CD8-positive, alpha-beta memory T cell (primary cell): Measurements from ENCODE around the gene DCTN5. TPM values are rescaled to one million over a fixed set of nuclear protein-coding genes. Genes with fewer than 3 reads are reported as not detected.
"Not testable (repeated sequence)": the region's sequence is repeated elsewhere in the genome, so short reads cannot be mapped to it uniquely, and the experiment has no call there.

Experiments
- CTCF ChIA-PET: fragments of 350-600 bp; sonication (Branson Sonifier 250); formaldehyde crosslinking; loops from one replicate; lab custom pipeline; 2021; ENCODE audit warnings: antibody characterized with exemption; lab: Charles Lee
- POLR2A ChIA-PET: fragments of 350-600 bp; sonication (Branson Sonifier 250); formaldehyde crosslinking; loops from one replicate; lab custom pipeline; 2021; ENCODE audit warnings: antibody characterized with exemption; lab: Charles Lee
- DNase-seq, 5 donors: peaks; one replicate each; pipeline versions ENCODE4 v3.0.0 to v3.0.0-alpha.2; 2020 to 2022; ENCODE audit warnings: mixed read lengths in 1 of 5
- H3K27ac ChIP-seq: one replicate; pipeline ENCODE4 v1.7.0; 2013; ENCODE audit warnings: low read depth, mild to moderate bottlenecking, low read length, moderate library complexity
- H3K27me3 ChIP-seq: 2 replicates; pipeline ENCODE4 v1.7.0; 2013; ENCODE audit warnings: low read length, mild to moderate bottlenecking; ENCODE audit not compliant: insufficient read depth, poor library complexity, severe bottlenecking
- H3K36me3 ChIP-seq: 2 replicates; pipeline ENCODE4 v1.7.0; 2013; ENCODE audit warnings: mild to moderate bottlenecking, low read length, moderate library complexity; ENCODE audit not compliant: insufficient read depth
- H3K4me1 ChIP-seq: 2 replicates; pipeline ENCODE4 v1.7.0; 2013; ENCODE audit warnings: mild to moderate bottlenecking, low read length, moderate library complexity; ENCODE audit not compliant: insufficient read depth
- H3K4me3 ChIP-seq: 2 replicates; pipeline ENCODE4 v1.7.0; 2013; ENCODE audit warnings: mild to moderate bottlenecking, low read length
- H3K9me3 ChIP-seq: 2 replicates; pipeline ENCODE4 v1.7.0; 2013; ENCODE audit warnings: mild to moderate bottlenecking, low read length
- H3K27ac Mint-ChIP-seq, 8 donors: one replicate each; pipeline ENCODE4 v1.8.0; 2020 to 2021; ENCODE audit warnings: mixed read lengths in 8 of 8, mild to moderate bottlenecking in 6 of 8, inconsistent platforms in 3 of 8, moderate library complexity in 3 of 8
- H3K27me3 Mint-ChIP-seq, 2 donors: one replicate each; pipeline ENCODE4 v1.8.0; 2020 to 2021; ENCODE audit warnings: mixed read lengths in 2 of 2, mild to moderate bottlenecking in 1 of 2, moderate library complexity in 1 of 2
- H3K36me3 Mint-ChIP-seq, 3 donors: one replicate each; pipeline ENCODE4 v1.8.0; 2020 to 2021; ENCODE audit warnings: mixed read lengths in 3 of 3, inconsistent platforms in 1 of 3, mild to moderate bottlenecking in 1 of 3
- H3K4me1 Mint-ChIP-seq, 3 donors: one replicate each; pipeline ENCODE4 v1.8.0; 2020 to 2021; ENCODE audit warnings: mixed read lengths in 3 of 3, inconsistent platforms in 1 of 3, mild to moderate bottlenecking in 1 of 3
- H3K4me3 Mint-ChIP-seq, 7 donors: one replicate each; pipeline ENCODE4 v1.8.0; 2020 to 2021; ENCODE audit warnings: mixed read lengths in 7 of 7, mild to moderate bottlenecking in 6 of 7, moderate library complexity in 4 of 7, inconsistent platforms in 2 of 7
- H3K9me3 Mint-ChIP-seq, 5 donors: one replicate each; pipeline ENCODE4 v1.8.0; 2020 to 2022; ENCODE audit warnings: mixed read lengths in 5 of 5, mild to moderate bottlenecking in 3 of 5, moderate library complexity in 2 of 5, inconsistent platforms in 1 of 5
- polyA plus RNA-seq: library from polyadenylated mRNA; unstranded; fragments of 300-500 nt; fragmentation: Illumina TruSeq; gene quantifications from one replicate; pipeline ENCODE4 v1.2.3, GENCODE V29; 2021
- total RNA-seq, 2 experiments: library from RNA; stranded (reverse); gene quantifications; one replicate each; pipeline ENCODE4 v1.2.3, GENCODE V29; 2021

The DCTN5 gene
- total and polyA plus RNA-seq, 3 experiments from 2014 or later: 65.1 to 104 (median 99.1) TPM

DNA sequence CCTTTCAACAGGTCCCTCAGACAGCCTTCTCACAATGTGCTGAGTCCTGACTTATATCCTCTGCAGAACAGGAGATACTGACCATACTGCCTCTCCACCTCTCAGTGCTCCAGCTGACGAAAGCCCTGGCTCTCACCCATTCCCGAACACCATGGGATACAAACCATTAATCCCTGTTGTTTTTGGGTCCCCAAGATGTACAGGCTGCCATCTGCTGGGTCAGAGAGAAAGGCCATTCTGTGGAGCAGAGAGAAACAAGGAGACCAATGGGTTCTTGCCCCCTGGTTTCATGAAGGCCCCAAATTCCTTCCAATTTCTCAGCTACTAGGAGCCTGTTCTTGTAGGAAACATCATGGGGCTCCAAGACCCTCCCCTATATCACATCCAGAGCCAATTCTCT is 68.7 kb downstream of the DCTN5 start:
- H3K4me1 ChIP-seq: no peaks in the 10 kb centered on the region
- ChIA-PET POLR2A (no interaction called here), CTCF (no interaction called here)
- H3K27me3 ChIP-seq: peaks cover 7% of the 10 kb centered on the region
- DNase-seq: no peak
- Mint-ChIP-seq H3K27me3 (peaks cover 23 to 69% of the 10 kb centered on the region in 2 donors), H3K36me3 (peaks cover 0 to 11% (median 0%) of the 10 kb centered on the region in 3 donors), H3K4me1 (peaks cover 0 to 3% (median 0%) of the 10 kb centered on the region in 3 donors), H3K4me3 (no peak overlapping the region), H3K9me3 (peaks cover 0 to 17% (median 8%) of the 10 kb centered on the region in 5 donors), H3K27ac (no peak overlapping the region)
- no peak overlapping the region for H3K4me3 ChIP-seq
- H3K36me3 ChIP-seq: no peaks in the 10 kb centered on the region
- H3K9me3 ChIP-seq: no peaks in the 10 kb centered on the region
- no peak overlapping the region for H3K27ac ChIP-seq

- H3K4me1 Mint-ChIP-seq: peaks cover 0 to 3% (median 0%) of the 10 kb centered on the region in 3 donors
- CTCF ChIA-PET: no interaction called here
- peaks cover 20 to 66% of the 10 kb centered on the region in 2 donors for H3K27me3 Mint-ChIP-seq
- no peak overlapping the region for H3K4me3 ChIP-seq
- no peak overlapping the region for H3K4me3 Mint-ChIP-seq
- H3K27ac ChIP-seq: no peak overlapping the region
- peaks cover 0 to 11% (median 0%) of the 10 kb centered on the region in 3 donors for H3K36me3 Mint-ChIP-seq
- H3K27me3 ChIP-seq: peaks cover 7% of the 10 kb centered on the region
- POLR2A ChIA-PET: no interaction called here
- no peaks in the 10 kb centered on the region for H3K4me1 ChIP-seq
- no peak for DNase-seq
- H3K9me3 Mint-ChIP-seq: peaks cover 0 to 17% (median 8%) of the 10 kb centered on the region in 5 donors
- H3K9me3 ChIP-seq: no peaks in the 10 kb centered on the region
- H3K36me3 ChIP-seq: no peaks in the 10 kb centered on the region
- H3K27ac Mint-ChIP-seq: no peak overlapping the region
Observed at GRCh38 chr16:23710504-23710903, 69.2 kb downstream of the DCTN5 start.

DNA sequence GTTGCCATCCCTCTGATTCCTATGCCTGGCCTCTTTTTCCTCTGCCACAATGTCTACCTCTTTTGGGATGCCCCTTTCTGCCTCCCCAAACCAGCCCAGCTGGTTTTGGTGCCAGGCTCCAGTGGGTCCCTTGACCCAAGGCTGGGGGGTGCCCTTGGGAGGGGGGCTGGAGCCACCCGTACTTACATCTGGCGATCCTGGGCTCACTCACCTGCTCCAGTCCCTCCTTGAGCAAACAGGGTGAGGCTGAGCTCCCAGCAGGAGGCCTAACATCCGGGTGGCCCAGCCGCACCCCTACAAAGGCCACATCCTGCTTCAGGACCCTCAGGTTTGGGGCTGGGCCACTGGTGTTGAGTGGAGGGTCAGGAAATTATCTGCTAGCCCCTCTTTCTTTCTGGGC is 70.5 kb downstream of the DCTN5 start:
- POLR2A ChIA-PET: no interaction called here
- CTCF ChIA-PET: no interaction called here
- H3K9me3 Mint-ChIP-seq: peaks cover 0 to 17% (median 8%) of the 10 kb centered on the region in 5 donors

GRCh38 chr16:23712976-23713375 is 71.7 kb downstream of the DCTN5 start, which contains the start of gene ERN2:
Gene ERN2, minus strand, starts transcription at chr16:23713222. Its CDS starts 35 bp downstream, at chr16:23713187.
- H3K27ac Mint-ChIP-seq: no peak within 1 kb of the TSS
- Histone ChIP-seq H3K36me3 (no peaks in the 10 kb centered on the region), H3K4me3 (no peak within 1 kb of the TSS), H3K27ac (no peak within 1 kb of the TSS), H3K27me3 (peaks cover 7% of the 10 kb centered on the region), H3K9me3 (no peaks in the 10 kb centered on the region), H3K4me1 (no peaks in the 10 kb centered on the region)
- H3K4me3 Mint-ChIP-seq: no peak within 1 kb of the TSS
- POLR2A ChIA-PET: no interaction called here
- H3K9me3 Mint-ChIP-seq: peaks cover 0 to 17% (median 8%) of the 10 kb centered on the region in 5 donors
- no peak for DNase-seq
- H3K27me3 Mint-ChIP-seq: peaks cover 31 to 61% of the 10 kb centered on the region in 2 donors
- CTCF ChIA-PET: no interaction called here
- H3K36me3 Mint-ChIP-seq: peaks cover 0 to 6% (median 0%) of the 10 kb centered on the region in 3 donors
- peaks cover 0 to 3% (median 0%) of the 10 kb centered on the region in 3 donors for H3K4me1 Mint-ChIP-seq

More for the DNA sequence above, 70.5 kb downstream of the DCTN5 start:
- H3K36me3 ChIP-seq: no peaks in the 10 kb centered on the region
- H3K9me3 ChIP-seq: no peaks in the 10 kb centered on the region
- no peak for DNase-seq
- Mint-ChIP-seq H3K27ac (no peak overlapping the region), H3K27me3 (peaks cover 27 to 62% of the 10 kb centered on the region in 2 donors), H3K4me1 (peaks cover 0 to 3% (median 0%) of the 10 kb centered on the region in 3 donors), H3K4me3 (no peak overlapping the region), H3K36me3 (peaks cover 0 to 6% (median 0%) of the 10 kb centered on the region in 3 donors)
- no peak overlapping the region for H3K4me3 ChIP-seq
- H3K4me1 ChIP-seq: no peaks in the 10 kb centered on the region
- H3K27ac ChIP-seq: no peak overlapping the region
- peaks cover 7% of the 10 kb centered on the region for H3K27me3 ChIP-seq

DNA sequence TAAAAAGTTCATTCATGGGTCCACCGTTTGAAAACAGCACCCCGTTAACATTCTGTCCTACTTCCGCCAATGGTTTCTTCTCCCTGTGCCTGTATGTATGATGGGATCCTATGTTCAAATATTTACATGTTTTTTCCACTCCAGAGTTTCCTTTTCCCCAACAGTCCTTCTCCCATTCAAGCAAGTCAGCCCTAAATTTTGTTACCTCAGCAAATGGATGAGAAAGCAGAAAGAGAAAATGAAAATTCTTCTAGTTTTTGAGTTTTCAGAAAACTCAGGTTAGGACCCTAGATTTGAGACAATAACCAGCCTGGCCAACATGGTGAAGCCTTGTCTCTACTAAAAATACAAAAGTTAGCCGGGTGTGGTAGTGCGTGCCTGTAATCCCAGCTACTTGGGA is 75.2 kb downstream of the DCTN5 start:
- Mint-ChIP-seq H3K4me3 (no peak overlapping the region), H3K27ac (no peak overlapping the region), H3K27me3 (peaks cover 27 to 50% of the 10 kb centered on the region in 2 donors), H3K9me3 (peaks cover 0 to 7% (median 3%) of the 10 kb centered on the region in 5 donors), H3K36me3 (peaks cover 0 to 3% (median 0%) of the 10 kb centered on the region in 3 donors), H3K4me1 (peaks cover 0 to 3% (median 0%) of the 10 kb centered on the region in 3 donors)
- no peaks in the 10 kb centered on the region for H3K4me1 ChIP-seq
- H3K9me3 ChIP-seq: no peaks in the 10 kb centered on the region
- H3K4me3 ChIP-seq: no peak overlapping the region
- ChIA-PET CTCF (no interaction called here), POLR2A (no interaction called here)
- no peaks in the 10 kb centered on the region for H3K36me3 ChIP-seq
- H3K27ac ChIP-seq: no peak overlapping the region
- peaks cover 7% of the 10 kb centered on the region for H3K27me3 ChIP-seq
- no peak for DNase-seq

- Mint-ChIP-seq H3K27me3 (peaks cover 24 to 33% of the 10 kb centered on the region in 2 donors), H3K9me3 (peaks cover 11 to 24% (median 17%) of the 10 kb centered on the region in 5 donors)
- DNase-seq, H3K27ac ChIP-seq, POLR2A ChIA-PET, H3K27me3 ChIP-seq, H3K4me1 ChIP-seq, H3K27ac Mint-ChIP-seq, H3K4me1 Mint-ChIP-seq, H3K36me3 Mint-ChIP-seq, H3K36me3 ChIP-seq, H3K4me3 Mint-ChIP-seq, CTCF ChIA-PET, H3K9me3 ChIP-seq, H3K4me3 ChIP-seq: not testable (repeated sequence)
Observed at GRCh38 chr16:23722613-23723240, 81.5 kb downstream of the DCTN5 start.

GRCh38 chr16:23724096-23724784 is 83.0 kb downstream of the DCTN5 start:
- H3K4me3 Mint-ChIP-seq: no peak overlapping the region
- H3K36me3 ChIP-seq: no peaks in the 10 kb centered on the region
- peaks cover 22 to 37% of the 10 kb centered on the region in 2 donors for H3K27me3 Mint-ChIP-seq
- no peak overlapping the region for H3K27ac ChIP-seq
- ChIA-PET CTCF (no interaction called here), POLR2A (no interaction called here)
- no peaks in the 10 kb centered on the region for H3K27me3 ChIP-seq
- H3K4me1 ChIP-seq: no peaks in the 10 kb centered on the region
- H3K9me3 Mint-ChIP-seq: peaks cover 11 to 24% (median 17%) of the 10 kb centered on the region in 5 donors
- H3K4me1 Mint-ChIP-seq: peaks cover 3 to 4% (median 3%) of the 10 kb centered on the region in 3 donors
- no peak for DNase-seq
- H3K9me3 ChIP-seq: no peaks in the 10 kb centered on the region
- no peak overlapping the region for H3K27ac Mint-ChIP-seq
- no peak overlapping the region for H3K4me3 ChIP-seq
- H3K36me3 Mint-ChIP-seq: peaks cover 0 to 9% (median 3%) of the 10 kb centered on the region in 3 donors

DNA sequence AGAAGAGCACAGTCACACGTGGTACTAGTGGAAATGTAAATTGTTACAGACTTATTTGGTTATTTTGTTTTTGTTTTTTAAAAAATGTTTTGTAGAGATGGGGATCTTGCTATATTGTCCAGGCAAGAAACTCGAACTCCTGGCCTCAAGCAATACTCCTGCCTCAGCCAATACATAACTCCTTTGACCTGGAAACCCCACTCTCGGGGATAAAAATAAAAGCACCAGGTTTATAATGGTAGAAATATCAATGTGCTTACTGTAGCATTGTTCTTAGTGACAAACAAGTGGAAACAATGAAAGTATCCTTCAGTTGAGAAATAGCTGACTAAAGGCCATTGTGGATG is 83.5 kb downstream of the DCTN5 start:
- DNase-seq: no peak
- no peak overlapping the region for H3K27ac Mint-ChIP-seq
- H3K9me3 Mint-ChIP-seq: peaks cover 11 to 24% (median 17%) of the 10 kb centered on the region in 5 donors
- ChIA-PET CTCF (no interaction called here), POLR2A (no interaction called here)
- Histone ChIP-seq H3K4me3 (no peak overlapping the region), H3K27ac (no peak overlapping the region), H3K27me3 (no peaks in the 10 kb centered on the region), H3K9me3 (no peaks in the 10 kb centered on the region), H3K36me3 (no peaks in the 10 kb centered on the region), H3K4me1 (no peaks in the 10 kb centered on the region)
- H3K36me3 Mint-ChIP-seq: peaks cover 0 to 9% (median 3%) of the 10 kb centered on the region in 3 donors
- peaks cover 24 to 41% of the 10 kb centered on the region in 2 donors for H3K27me3 Mint-ChIP-seq
- peaks cover 3 to 4% (median 3%) of the 10 kb centered on the region in 3 donors for H3K4me1 Mint-ChIP-seq
- H3K4me3 Mint-ChIP-seq: no peak overlapping the region
